GM19372 (cell line): ENCODE measurements around the gene DUSP5.
A peak's percentile ranks its signal among the peaks of the same experiment; 100 is the strongest.

Source experiments
- ATAC-seq: cut with Tn5 transposase; IDR thresholded peaks from one replicate; pipeline ENCODE4 v1.9.1; 2021; ENCODE audit warnings: mild to moderate bottlenecking, low read depth, moderate library complexity; ENCODE audit not compliant: unreplicated experiment

Gene DUSP5

GRCh38 chr10:110479710-110480109 lies 18.0 kb upstream of the DUSP5 start:
- no peak for ATAC-seq

DNA sequence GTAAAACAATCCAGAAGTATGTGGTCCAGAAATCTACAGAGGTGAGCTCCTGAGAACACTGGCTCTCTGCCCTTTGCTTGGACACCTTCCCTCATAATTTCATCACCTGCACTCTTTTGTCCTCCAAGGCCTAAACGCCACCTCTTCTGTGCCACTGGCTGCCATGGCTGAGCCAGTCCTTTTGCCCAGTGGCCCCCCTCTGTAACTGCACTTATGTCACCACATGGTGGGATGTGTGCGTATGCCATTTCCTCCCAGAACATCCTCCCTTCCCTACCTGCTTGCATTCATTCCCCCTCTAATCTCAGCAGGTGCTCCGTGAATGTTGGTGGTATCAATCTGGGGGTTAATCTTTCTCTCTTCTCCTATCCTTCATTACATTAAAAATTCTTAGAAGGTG lies 17.3 kb upstream of the DUSP5 start:
- ATAC-seq: no peak

GRCh38 chr10:110481919-110482318 lies 15.8 kb upstream of the DUSP5 start:
- no peak for ATAC-seq

GRCh38 chr10:110483633-110484032 lies 14.1 kb upstream of the DUSP5 start:
- ATAC-seq: no peak

- no peak for ATAC-seq
Observed at GRCh38 chr10:110485541-110485940, 12.2 kb upstream of the DUSP5 start.

GRCh38 chr10:110486680-110487410 lies 10.9 kb upstream of the DUSP5 start:
- no peak for ATAC-seq

GRCh38 chr10:110487411-110488331 lies 10.0 kb upstream of the DUSP5 start:
- ATAC-seq: no peak

GRCh38 chr10:110488332-110488681 lies 9.4 kb upstream of the DUSP5 start:
- ATAC-seq: no peak

DNA sequence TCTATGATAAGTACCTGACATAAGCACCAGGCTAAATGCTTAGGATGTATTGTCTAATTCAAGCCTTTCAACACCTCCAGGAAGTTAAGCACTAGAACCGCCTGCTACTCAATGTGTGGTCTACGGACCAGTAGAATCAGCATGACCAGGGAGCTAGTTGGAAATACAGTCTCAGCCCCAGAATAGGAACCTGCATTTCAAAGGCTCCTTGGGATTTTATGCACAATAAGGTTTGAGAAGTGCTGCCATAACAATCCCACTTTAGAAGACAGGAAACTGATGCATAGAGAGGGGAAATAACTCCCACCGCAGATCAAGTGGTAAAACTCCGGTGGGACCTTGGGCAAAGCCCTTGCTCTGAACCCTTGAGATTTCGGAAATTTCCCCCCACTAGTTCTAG lies 8.8 kb upstream of the DUSP5 start:
- no peak for ATAC-seq

DNA sequence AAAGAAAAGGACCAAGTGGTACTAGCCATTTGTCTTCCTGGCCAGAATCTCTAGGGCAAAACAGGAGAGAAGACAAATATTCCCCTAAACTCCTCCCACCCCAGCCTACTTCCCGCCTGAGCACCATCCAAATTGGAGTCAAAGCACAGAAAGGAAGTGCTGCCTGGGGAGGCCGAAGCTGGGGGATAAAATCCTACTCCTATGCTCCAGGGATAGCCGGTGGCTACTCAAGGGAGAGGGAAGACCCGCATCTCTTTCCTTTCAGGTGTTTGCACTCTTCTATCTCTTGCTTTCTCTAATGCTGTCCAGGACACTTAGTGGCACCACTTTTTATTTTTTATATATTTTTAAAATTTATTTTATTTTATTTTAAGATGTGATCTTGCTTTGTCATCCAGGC lies 7.1 kb upstream of the DUSP5 start:
- ATAC-seq: no peak

DNA sequence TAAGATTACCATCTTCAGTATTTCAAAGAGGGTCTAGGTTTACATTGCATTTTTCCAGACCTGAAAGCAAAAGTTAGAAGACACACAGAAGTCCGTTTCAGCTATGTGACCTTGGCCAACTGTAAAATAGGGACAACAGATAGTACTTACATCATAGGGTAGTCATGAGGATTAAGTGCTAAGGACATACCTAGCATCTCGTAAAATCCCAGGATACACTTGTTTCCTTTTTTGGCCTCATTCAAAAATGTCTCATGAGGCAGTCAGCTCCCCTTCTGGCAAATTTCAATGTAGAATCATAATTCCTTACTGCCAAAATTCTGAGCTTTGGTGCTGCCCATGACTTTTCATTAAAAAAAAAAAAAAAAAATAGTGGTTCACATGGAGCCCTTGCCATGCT lies 6.4 kb upstream of the DUSP5 start:
- no peak for ATAC-seq

- ATAC-seq: no peak
Observed at GRCh38 chr10:110492069-110492822, 5.5 kb upstream of the DUSP5 start.

- no peak for ATAC-seq
Observed at GRCh38 chr10:110493832-110494426, 3.8 kb upstream of the DUSP5 start.

DNA sequence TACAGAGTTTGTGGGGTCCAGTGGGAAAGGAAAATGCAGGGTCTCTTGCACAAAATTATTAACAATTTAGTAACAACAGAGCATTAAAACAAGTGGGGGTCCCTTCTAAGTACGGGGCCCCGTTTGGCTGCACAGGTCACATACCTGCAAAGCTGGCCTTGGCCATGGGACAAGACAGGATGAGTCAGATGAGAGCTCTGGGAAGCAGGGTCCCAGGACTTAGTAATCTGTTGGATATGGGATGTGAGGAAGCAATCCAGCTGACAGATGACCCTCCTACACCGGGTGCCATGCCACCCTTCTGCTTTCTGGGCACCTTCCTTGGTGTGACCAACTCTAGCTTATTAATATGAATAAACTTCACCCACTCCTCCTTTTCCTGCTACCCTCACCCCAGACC lies 3.2 kb upstream of the DUSP5 start:
- no peak for ATAC-seq

- no peak for ATAC-seq
Observed at GRCh38 chr10:110495731-110496552, 1.8 kb upstream of the DUSP5 start.

- ATAC-seq: no peak
Observed at GRCh38 chr10:110496553-110497437, 912 bp upstream of the DUSP5 start.

- ATAC-seq: peak; percentile 15
Observed at GRCh38 chr10:110498087-110498981, 627 bp downstream of the DUSP5 start.
